ENCODE data around the gene BMPER. TPM values are rescaled to one million over a fixed set of nuclear protein-coding genes. Genes with fewer than 3 reads are reported as not detected.

The BMPER gene
- total RNA-seq, 1 donor from 2014 or later = not detected

GRCh38 chr7:33958104-33958503 lies 52.8 kb downstream of the BMPER start:
- H3K27ac Mint-ChIP-seq = no peak overlapping the region
- intact Hi-C loops (cut with micrococcal nuclease) = no loop called here
- no peaks in the 10 kb centered on the region for H3K9me3 Mint-ChIP-seq
- no peak overlapping the region for H3K4me3 Mint-ChIP-seq
- H3K36me3 Mint-ChIP-seq (ENCODE audit: low read depth) = no peaks in the 10 kb centered on the region
- CTCF ChIA-PET = no interaction called here
- H3K27me3 Mint-ChIP-seq = no peaks in the 10 kb centered on the region
- H3K4me1 Mint-ChIP-seq = no peaks in the 10 kb centered on the region
- DNase-seq (no peak), ATAC-seq (ENCODE audit: low read depth) (no peak)
- POLR2A ChIA-PET = no interaction called here
- TF ChIP-seq CTCF (IDR thresholded peaks at IDR 0.05) = no peak

GRCh38 chr7:33959676-33960075 lies 54.3 kb downstream of the BMPER start:
- Mint-ChIP-seq H3K27ac (no peak overlapping the region), H3K4me3 (no peak overlapping the region), H3K27me3 (no peaks in the 10 kb centered on the region), H3K36me3 (ENCODE audit: low read depth) (no peaks in the 10 kb centered on the region), H3K4me1 (no peaks in the 10 kb centered on the region), H3K9me3 (no peaks in the 10 kb centered on the region)
- DNase-seq (no peak), ATAC-seq (ENCODE audit: low read depth) (no peak)
- ChIA-PET CTCF (no interaction called here), POLR2A (no interaction called here)
- intact Hi-C loops (cut with micrococcal nuclease) = no loop called here
- no peak for TF ChIP-seq CTCF (IDR thresholded peaks at IDR 0.05)

GRCh38 chr7:33961948-33962347 lies 56.6 kb downstream of the BMPER start:
- intact Hi-C loops (cut with micrococcal nuclease) = no loop called here
- Mint-ChIP-seq H3K4me1 (no peaks in the 10 kb centered on the region), H3K9me3 (no peaks in the 10 kb centered on the region), H3K36me3 (ENCODE audit: low read depth) (no peaks in the 10 kb centered on the region), H3K4me3 (no peak overlapping the region), H3K27ac (no peak overlapping the region), H3K27me3 (no peaks in the 10 kb centered on the region)
- DNase-seq (no peak), ATAC-seq (ENCODE audit: low read depth) (no peak)
- no peak for TF ChIP-seq CTCF (IDR thresholded peaks at IDR 0.05)
- POLR2A ChIA-PET = no interaction called here
- CTCF ChIA-PET = no interaction called here

GRCh38 chr7:33964417-33965182 lies 59.3 kb downstream of the BMPER start:
- H3K4me3 Mint-ChIP-seq = no peak overlapping the region
- H3K27ac Mint-ChIP-seq = no peak overlapping the region
- H3K36me3 Mint-ChIP-seq (ENCODE audit: low read depth) = no peaks in the 10 kb centered on the region
- H3K9me3 Mint-ChIP-seq = no peaks in the 10 kb centered on the region
- intact Hi-C loops (cut with micrococcal nuclease) = no loop called here
- DNase-seq (no peak), ATAC-seq (ENCODE audit: low read depth) (no peak)
- ChIA-PET CTCF (no interaction called here), POLR2A (no interaction called here)
- no peaks in the 10 kb centered on the region for H3K4me1 Mint-ChIP-seq
- no peaks in the 10 kb centered on the region for H3K27me3 Mint-ChIP-seq
- TF ChIP-seq CTCF (IDR thresholded peaks at IDR 0.05) = no peak

GRCh38 chr7:33965183-33965744 lies 59.9 kb downstream of the BMPER start:
- no peak for ATAC-seq (ENCODE audit: low read depth)
- DNase-seq = no peak
- no peaks in the 10 kb centered on the region for H3K4me1 Mint-ChIP-seq
- TF ChIP-seq CTCF (IDR thresholded peaks at IDR 0.05) = no peak
- no peak overlapping the region for H3K27ac Mint-ChIP-seq
- intact Hi-C loops (cut with micrococcal nuclease) = no loop called here
- ChIA-PET CTCF (no interaction called here), POLR2A (no interaction called here)
- H3K9me3 Mint-ChIP-seq = no peaks in the 10 kb centered on the region
- no peaks in the 10 kb centered on the region for H3K36me3 Mint-ChIP-seq (ENCODE audit: low read depth)
- H3K27me3 Mint-ChIP-seq = no peaks in the 10 kb centered on the region
- H3K4me3 Mint-ChIP-seq = no peak overlapping the region

Data from activated B cell treated with CpG ODN at 0.5 μM for 24 hours (primary cell).